Superior temporal gyrus (tissue), 1 donor: ENCODE measurements around the gene SMU1.

ENCODE experiments used
- DNase-seq: peaks from one replicate; pipeline ENCODE4 v3.0.0-alpha.2; 2016; ENCODE audit errors: extremely low spot score

SMU1 gene

DNA sequence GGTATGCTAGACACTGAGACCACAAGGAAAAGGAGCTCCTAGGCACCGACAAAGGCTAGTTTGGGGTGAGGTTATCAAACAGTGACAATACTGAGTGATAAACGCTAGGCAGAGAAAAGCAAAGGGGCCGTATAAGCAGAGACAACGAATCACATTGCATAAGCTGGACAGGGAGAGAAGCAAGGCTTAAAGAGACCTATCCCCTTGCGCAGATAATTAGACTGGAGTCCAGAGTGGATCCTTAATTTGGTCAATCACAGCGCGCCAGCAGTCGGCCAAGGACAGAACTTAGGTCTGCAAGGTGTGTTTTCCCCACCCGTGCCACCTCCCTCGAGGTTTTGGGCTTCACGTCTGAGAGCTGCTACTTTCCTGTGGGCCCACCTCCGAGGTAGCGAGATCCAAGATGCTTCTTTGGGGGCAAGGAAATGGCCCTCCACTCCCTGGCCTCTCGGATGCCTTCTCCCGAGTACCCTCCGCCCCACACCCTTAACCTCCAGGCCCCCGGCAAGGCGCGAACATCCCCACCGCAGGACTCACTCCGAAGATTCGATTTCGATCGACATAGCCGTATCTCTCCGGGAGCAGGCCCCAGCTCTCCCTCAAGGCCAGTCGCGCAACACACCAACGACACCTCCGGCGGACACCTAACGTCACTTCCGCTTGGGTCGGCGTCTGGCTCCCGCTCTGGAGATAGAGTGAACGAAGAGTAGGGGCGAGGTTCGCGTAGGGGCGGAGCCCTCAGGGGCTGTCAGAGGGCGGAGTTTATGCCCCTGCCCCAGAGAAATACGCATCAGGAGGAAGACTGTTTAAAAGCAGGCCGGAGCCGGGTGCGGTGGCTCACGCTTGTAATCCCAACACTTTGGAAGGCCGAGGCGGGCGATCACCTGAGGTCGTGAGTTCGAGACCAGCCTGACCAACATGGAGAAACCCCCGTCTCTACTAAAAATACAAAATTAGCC, at the start of gene SMU1:
Gene SMU1 (minus strand): TSS at position 629 of the 959 bp plus-strand sequence. CDS start 66 bp downstream, at position 563.
- peak; percentile 97 for DNase-seq

DNA sequence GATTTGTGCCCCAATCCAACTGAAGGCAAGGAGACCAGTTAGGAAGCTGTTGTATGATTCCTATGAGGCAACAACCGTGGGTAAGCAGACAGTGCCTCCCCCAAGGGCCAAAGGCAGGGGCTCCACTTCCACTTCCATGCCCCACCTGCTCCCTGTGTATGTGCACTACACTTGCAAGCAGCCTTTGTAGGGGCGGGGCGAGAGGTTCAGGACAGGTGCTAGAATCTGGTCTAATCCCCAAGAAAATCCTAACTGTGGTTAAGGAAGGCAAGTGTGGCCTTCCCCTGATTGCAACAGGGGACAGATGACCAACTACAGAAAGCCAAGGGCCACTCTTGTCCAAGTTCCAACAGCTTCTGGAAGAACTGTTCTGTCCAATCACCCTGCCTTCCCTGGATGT, 49.0 kb upstream of the SMU1 start:
- no peak for DNase-seq

DNA sequence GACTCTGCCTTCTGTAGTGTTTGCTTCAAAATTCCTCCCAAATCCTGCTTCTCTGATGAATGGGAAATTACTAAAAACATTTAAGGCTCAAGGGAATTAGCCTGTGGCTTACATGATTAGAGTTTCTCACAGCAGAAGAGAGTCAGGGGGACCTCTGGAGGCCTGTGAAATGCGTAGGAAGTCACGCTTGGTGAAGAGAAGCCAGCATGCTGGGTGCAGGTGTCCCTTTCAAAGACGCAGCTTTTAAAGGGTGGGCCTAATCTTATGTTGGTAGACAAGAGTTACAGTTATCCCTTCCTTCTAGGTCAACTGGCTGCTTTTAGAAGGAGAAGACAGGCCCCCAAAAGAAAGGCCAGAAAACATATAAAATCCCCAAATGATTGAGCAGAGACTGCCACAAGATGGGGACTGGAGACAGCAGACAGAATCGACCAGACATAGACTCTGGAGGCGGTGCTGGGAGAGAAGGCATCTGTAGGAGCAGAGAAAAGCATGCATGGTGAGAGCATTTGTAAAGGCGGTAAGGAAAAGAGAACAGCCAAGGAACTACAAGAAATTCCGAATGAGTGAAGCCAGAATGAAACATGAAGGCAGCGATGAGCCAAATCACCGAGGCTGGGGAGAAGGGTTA, 48.4 kb upstream of the SMU1 start:
- peak; percentile 36 for DNase-seq

DNA sequence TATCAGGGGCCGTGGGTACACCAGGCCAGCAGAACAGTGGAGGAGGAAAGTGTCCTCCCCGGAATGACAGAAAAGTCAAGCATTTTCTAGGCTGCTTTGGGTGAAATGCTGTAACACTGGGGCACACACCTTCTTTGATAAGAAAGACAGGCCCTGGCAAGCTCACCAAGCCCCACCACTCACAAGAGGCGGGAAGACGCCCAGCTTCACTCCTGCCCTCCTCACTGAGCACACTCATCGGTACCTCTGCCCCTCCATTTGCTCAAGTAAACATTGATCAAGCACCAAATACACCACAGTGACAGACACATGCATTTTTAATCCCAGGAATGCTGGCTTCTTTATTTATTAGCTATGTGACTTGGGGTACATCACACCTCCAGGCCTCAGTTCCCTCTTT, 47.6 kb upstream of the SMU1 start:
- DNase-seq = no peak

DNA sequence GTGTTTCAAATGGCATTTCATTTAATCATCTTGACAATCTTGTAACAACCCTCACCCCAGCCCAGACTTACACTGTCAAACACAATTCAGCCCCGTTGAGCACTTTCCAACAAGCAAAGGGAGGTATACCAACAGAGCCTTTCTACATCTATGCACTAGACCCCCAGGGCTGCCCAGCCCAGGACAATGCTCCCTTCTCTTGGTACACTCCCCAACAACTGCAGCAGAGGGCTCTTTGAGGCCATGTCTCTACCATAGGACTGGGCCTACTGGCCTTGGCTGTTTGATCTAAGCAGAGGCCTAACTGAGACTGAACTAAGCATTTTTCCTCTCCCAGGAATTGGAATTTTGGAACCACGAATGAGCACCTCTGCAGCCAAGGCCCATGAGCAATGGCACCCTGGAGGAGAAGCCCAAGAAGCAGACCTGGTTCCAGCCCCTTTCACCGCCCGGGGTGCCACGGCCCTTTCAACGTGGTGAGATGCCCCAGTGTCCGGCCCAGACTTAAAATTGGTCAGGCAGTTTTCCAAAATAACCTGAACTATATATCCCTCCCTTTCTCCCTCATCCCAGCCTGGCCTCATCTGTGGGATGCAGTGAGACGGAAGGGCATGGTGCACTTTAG, 47.0 kb upstream of the SMU1 start:
- no peak for DNase-seq

DNA sequence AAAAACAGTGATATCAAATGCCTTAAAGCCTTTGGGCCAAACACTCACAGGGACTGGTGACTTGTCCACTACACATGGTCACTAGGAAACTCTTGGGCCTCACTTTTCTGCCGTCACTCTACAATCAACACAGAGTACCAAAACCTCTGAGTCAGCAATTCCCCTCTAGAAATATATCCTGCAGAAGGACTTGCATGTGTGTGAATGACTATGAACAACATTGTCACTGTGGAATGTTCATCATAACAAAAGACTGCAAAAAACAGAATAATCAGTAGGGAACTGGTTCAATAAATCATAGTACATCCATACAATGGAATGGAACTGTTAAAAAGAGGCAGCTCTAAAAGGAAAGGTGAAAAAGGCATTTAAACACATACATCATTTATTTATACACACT, 44.1 kb upstream of the SMU1 start:
- DNase-seq = no peak

DNA sequence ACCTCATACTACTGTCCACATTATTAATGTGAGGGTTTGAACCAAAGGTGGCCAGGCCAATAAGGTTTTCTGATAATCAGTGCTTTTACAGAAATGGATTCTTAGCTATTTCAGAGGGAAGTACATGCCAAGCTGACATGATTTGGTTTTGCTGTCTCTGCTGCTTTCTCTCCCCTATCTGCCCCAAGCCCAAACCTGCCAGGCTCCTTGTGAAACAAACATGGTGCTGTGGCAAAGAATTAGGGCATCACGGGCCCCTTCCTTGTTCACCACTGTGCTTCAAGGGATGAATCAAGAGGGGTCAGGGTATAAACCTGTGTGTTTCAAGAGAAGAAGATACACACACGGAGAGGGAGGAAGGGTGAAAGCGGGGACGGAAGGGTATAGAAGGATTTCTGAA, 41.3 kb upstream of the SMU1 start:
- no peak for DNase-seq

DNA sequence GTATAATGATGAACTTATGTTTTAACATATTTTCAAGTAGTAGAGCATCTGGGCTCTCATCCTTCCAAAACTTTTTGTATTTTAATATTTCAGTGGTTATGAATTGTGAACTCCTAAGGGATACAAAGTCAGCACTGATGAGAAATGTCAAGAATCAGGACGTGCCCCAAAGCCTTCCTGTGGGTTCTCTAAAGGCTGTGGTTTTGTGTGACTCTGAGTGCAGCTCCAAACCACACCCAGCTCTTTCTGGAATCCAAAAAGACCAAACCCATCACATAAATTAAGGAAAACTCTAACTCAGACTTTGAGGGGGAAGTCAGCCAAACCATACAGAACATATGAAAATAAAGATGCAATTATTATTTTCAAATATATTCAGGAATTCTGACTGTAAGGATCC, 40.8 kb upstream of the SMU1 start:
- no peak for DNase-seq

DNA sequence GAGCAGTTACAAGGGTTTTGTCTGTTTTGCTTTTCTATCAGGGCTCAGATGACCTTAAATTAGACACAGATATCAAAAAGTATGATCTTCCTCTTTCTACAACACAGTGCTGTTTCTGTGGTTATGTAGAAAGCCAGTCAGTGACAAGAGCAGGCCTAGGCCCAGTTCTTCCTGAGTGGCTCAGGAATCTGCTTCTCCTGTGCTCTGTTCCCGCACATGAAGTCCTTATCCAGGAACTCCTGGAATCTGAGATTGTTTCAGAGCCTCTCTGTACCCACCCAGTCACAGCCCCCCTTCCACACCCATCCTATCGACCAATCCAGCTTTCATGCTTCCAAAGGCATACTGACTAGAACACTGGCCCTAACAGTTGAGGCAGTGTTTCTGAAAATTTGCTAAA, 40.4 kb upstream of the SMU1 start:
- no peak for DNase-seq

DNA sequence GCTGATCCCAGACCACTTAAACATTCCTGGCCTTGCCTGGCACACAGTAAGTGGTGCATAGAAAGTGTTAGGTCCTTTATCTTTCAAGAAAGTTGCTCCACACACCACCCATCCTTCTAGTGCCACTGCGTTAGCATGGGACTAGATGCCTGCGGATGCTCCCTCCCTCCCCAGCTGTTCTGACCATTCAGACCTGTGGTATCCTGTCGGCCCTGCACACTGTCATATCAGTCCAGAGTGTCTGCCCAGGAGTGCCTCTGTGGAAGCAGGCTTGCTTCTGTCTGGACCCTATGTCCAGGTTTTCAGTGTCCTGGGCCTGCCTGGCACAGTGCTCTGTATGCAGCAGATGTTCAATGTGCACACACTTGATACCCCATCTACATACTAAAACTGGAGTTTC, 38.3 kb upstream of the SMU1 start:
- no peak for DNase-seq

DNA sequence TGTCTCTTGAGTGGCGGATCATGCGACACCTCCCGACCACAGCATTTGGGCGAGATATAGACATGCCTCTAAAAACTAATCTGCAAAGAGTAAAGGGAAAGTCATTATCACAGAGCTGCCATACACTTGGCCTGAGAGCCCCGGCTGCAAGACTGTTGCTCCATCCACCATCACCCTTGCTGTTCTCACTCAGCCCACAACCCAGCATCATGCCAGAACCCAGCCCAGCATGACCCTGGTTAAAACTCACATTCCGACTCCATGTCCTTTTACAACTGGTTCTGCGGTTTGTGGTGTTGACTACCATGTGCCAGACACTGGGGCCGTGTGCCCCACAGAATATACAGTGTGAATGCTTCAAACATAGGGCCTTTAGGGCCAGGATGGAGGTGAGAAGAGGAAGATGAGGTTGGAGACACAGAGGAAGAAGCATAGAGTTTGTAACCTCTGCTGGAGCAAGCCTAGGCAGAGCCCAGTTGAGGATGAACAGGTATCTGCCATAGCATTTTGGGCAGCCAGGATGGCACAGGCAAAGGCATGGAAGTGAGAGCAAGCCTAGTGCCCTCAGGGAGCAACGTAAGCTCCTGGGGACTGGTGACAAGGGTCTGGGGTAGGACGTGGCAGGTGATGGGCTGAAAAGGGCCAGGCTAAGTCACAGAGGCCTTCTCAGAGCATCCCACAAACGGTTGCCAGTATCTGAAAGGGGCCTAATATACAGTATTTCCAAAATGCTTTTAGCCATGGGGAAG, 37.5 kb upstream of the SMU1 start:
- DNase-seq = no peak

DNA sequence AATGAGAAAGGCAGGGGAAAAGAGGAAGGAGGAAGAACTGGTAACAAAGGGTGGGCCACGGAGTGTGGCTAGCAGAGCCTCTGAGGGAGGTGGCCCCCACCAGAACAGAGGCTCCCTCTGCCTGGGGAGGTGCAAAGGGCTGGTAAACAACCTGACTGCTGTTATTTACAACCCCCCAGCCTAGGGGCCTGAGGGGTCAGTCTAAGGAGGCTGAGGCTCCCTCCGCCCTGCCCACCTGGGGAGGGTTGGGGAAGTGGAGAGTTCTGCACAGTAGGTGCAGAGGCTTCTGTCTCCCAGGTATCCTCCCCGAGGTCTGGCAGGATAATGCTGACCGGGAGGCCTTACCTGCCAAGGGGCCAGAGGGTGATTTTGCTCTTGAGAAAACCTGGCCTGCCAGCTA, 35.6 kb upstream of the SMU1 start:
- no peak for DNase-seq

DNA sequence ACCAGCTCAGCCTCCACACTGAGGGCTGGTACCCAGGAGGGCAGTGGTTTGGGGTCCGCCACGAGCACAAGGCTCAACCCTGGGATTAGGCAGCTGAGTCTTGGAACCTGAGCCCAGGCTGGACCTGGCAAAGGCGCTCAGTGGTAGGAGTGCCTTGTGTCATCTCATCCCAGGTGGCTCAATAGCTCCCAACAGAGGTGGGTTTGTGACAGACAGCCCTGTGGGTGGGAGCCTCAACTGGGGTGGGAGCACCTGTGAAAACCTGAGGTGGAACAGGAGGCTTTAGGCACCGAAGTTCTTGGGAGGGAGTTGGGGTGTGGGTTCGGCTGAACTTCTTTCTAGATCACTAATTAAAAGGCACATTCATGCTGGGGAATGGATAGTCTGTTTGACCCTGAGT, 35.2 kb upstream of the SMU1 start:
- DNase-seq = no peak

DNA sequence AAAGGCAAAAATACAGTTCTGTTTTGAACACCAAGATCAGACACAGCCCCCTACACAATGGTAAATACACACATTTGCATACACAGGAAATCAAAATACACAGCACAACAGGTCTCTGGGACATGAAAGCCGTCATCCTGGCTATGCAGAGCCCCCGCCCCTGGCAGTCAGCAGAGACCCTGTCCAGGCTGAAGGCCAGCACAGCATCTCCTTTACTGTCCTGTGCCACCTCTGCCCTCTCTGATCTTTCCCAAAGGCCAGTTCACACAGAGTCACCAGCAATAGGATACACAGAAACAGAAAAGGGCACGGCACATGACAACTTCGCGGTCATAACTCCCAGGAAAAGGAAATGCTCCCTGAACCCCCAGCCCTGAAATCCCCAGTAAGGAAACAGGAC, 34.2 kb upstream of the SMU1 start:
- DNase-seq = no peak

DNA sequence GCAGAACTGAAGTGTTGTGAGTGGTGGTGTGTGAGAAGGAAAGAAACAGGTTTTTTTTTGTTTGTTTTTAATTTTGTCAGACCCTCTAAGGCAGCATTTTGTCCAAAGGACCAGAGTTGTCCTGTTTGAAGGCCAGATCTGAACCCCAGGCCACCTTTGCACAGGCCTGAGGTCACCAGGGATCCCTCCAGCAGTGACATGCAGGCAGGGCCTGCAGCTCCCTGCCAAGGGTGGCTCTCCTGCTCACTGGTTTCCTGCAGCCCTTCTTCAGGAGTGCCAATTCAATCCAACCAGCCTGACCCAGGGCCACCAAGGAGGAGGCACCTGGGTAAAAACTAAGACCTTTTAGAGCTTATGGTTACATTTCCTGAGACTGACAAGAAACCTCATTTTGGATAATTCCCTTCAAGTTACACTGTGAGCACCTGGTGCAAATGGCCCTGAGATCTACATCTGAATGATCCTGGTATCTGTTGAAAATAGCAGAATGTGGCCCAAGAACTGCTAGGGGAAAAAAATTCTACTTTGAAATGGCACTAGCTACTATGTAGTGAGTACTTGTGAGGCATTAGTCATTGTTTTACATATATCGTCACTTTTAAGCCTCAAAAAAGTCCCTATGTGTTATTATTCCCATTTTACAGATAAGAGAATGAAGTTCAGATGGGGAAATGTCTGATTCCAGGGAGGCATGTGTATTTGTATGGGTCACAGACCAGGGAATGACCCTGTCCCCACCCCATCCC, 33.5 kb upstream of the SMU1 start:
- no peak for DNase-seq

DNA sequence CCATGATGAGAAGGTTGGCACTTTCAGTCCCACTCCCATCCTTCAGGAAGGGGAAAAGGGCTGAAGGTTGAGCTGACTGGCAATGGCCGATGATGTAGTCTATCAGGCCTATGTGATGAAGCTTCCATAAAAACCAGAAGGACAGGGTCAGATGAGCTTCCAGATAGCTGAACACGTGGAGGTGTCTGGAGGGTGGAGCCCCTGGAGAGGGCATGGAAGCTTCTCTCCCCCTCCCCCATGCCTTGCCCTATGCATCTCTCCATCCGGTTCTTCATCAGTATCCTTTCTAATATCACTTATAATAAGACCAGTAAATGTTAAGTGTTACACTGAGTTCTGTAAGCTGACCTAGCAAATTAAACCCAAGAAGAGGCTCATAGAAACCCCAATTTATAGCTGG, 32.6 kb upstream of the SMU1 start:
- no peak for DNase-seq

DNA sequence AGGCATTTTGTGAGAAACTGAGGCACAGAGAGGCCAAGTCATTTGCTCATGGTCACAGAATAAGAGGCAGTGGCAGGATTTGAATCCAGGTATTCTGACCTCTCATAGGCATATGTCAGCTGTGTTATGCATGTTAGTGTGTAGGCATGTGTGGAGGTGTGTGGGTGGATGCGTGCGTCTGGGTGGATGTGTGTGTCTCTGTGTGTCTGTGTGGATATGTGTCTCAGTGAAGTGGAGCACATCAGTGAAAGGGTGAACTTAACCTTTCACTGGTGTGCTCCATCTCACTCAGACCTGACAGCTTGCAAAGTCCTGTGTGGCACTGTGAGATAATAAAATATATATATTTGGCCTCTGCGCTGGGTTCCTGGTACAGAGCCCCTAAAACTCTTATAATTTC, 32.0 kb upstream of the SMU1 start:
- DNase-seq = no peak

DNA sequence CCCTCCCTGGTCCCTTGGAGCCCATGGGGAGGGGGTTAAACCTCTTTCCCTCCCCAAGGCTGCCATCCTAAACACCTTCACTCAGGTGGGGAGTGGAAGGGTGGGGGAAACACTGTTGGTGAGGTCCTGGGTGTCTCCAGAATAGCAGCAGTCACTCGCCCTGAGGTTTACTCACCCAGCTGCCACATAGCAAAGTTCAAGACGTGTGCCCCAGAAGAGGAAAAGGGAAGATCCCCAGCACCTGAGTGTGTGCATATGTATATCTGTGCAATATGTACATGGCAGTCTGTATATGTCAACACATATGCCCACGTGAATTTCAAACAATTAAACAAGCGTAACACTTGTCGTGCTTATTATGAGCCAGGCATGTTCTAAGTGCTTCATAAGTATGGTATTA, 31.3 kb upstream of the SMU1 start:
- no peak for DNase-seq

DNA sequence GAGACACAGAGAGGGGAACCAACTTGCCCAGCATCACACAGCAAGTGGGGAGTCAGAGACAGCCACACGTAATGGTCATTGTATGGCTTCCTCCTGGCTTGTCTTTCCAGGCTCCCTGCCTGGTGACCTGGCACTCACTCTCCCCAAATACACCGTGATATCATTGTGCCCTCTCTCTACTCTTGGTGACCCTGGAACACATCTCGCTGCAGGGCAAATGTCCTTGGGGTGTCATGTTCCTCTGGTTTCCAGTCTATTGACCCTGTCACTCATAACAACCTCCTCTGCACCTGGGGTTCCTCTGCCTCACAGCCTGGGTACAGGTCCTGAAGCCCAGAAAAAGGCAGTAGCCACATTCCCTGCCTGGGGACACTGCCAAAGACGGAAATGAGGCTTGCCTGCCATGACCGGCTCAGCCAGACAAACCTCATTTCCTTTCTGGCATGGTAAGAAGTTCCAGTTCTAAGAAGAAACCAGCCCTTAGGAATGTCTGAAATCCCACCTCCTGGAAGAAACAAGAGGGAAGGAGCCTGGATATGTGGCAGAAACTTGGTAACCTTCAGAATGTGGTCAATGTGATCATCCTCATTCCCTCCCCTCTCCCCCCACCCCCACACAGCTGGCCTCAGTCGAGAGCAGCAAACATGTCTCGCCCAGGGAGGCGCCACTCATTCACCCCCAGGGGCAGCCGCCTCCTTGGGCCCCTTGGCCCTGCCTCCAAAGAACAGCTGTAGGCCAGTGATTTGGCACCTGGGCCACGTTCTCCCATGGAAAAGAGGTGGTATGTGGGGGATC, 30.6 kb upstream of the SMU1 start:
- DNase-seq = no peak

DNA sequence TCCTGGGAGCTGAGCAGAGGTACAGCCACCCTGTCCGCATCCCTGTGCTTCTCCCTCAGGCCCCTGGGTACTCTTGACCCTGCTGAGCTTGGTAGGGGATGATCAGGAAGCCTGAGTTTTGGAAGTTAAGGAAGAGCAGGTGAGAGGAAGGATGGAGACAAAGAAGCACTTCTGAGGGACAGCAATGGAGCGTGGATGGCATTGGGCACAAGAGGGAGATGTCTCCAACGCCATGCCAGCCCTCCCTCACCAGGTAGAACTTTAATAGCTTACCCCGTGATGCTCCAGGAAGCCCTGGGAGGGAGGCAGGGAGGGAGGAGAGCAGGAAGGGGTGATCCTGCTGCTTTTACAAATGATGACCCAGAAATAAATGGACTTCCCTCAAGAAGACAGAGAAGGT, 29.9 kb upstream of the SMU1 start:
- no peak for DNase-seq

DNA sequence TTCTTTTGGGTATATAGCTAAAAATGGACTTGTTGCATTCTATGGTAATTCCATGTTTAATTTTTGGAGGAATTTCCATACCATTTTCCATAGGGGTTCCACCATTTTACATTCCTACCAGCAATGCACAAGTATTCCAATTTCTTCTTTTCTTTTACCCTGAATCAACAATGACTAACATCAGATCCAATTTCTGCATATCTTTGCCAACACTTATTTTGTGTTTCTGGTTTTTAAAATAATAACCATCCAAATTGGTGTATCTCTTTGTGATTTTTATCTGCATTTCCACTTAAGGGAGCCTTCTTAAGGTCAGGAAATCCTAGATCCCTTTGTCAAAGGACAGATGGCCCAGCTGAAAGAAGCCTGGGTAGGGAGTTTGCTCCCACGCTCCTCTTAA, 29.5 kb upstream of the SMU1 start:
- DNase-seq = no peak
